ENCODE results near the gene ADCK2. TPM values are rescaled to one million over a fixed set of nuclear protein-coding genes. Genes with fewer than 3 reads are reported as not detected.

The ADCK2 gene
- total and polyA plus RNA-seq, 4 donors: 3.2 to 15.4 (median 11.1) TPM

DNA sequence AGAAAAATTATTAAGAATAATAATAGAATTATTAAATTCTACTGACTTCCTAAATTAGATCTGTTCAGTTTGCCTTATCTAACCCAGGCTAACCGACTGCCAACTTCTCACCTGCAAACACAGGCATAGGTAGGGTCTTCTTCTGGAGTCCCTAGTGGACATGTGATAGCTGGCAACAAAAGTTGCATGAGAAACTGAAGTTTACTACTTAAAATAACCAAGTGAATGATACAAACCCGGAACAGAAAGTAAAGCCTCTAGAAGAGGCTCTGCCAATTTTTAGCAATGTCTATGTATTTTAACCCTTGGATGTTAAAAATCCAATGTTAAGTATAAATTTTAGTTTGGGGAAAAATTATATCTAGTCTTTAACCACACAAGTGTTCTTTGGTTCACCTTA lies 61.4 kb downstream of the ADCK2 start (continued):
- TF ChIP-seq HNF4A (conservative IDR thresholded peaks at IDR 0.05) (no peak), YY1 (IDR thresholded peaks at IDR 0.05) (no peak), EGR1 (IDR thresholded peaks at IDR 0.05; ENCODE audit: low read depth in 2 of 2) (no peak), SP1 (IDR thresholded peaks at IDR 0.05) (no peak), NR2F2 (IDR thresholded peaks at IDR 0.05) (no peak), GABPA (IDR thresholded peaks at IDR 0.05 in 1 of 2, conservative IDR thresholded peaks at IDR 0.05 in 1 of 2) (no peak)
- TF ChIP-seq, protein P1, sequence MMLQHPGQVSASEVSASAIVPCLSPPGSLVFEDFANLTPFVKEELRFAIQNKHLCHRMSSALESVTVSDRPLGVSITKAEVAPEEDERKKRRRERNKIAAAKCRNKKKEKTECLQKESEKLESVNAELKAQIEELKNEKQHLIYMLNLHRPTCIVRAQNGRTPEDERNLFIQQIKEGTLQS (IDR thresholded peaks at IDR 0.05): no peak

DNA sequence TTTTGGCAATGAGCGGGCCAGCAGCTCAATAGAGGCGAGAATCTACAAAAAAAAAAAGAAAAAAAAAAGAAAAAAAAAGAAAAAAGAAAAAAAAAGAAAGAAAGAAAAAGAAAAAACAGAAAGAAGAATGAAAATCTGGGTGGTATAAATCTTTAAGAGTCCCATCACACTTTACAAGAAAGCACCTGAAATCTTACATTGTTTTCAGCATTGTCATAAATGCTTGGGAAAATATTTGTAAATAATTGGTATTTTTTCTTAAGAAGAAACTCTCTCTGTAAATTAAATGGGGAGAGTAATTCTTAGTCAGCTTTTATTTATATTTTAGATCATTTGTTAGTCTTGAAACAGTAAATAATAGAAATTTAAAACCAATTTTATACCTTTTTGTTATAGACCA lies 62.0 kb downstream of the ADCK2 start:
- Histone ChIP-seq H3K4me3 (ENCODE audit: low read depth in 1 of 3, low read length in 3 of 3) (no peak overlapping the region), H3K9ac (ENCODE audit: low read depth in 1 of 2, low read length in 2 of 2) (no peak overlapping the region), H3K4me1 (ENCODE audit: control insufficient read depth in 4 of 4, insufficient read depth in 4 of 4, low read length in 3 of 4) (no peaks in the 10 kb centered on the region), H3K9me3 (ENCODE audit: control insufficient read depth in 4 of 4, low read length in 3 of 4) (no peaks in the 10 kb centered on the region), H3K36me3 (ENCODE audit: control insufficient read depth in 4 of 4, insufficient read depth in 3 of 4, low read depth in 1 of 4, low read length in 3 of 4) (peaks cover 2 to 15% (median 5%) of the 10 kb centered on the region in 4 donors), H3K27me3 (ENCODE audit: control insufficient read depth in 4 of 4, insufficient read depth in 4 of 4, low read length in 3 of 4) (no peaks in the 10 kb centered on the region), H3K27ac (ENCODE audit: low read depth in 1 of 2, low read length in 2 of 2) (no peak overlapping the region)
- TF ChIP-seq FOXA1 (IDR thresholded peaks at IDR 0.05): no peak
- TF ChIP-seq, protein P2, sequence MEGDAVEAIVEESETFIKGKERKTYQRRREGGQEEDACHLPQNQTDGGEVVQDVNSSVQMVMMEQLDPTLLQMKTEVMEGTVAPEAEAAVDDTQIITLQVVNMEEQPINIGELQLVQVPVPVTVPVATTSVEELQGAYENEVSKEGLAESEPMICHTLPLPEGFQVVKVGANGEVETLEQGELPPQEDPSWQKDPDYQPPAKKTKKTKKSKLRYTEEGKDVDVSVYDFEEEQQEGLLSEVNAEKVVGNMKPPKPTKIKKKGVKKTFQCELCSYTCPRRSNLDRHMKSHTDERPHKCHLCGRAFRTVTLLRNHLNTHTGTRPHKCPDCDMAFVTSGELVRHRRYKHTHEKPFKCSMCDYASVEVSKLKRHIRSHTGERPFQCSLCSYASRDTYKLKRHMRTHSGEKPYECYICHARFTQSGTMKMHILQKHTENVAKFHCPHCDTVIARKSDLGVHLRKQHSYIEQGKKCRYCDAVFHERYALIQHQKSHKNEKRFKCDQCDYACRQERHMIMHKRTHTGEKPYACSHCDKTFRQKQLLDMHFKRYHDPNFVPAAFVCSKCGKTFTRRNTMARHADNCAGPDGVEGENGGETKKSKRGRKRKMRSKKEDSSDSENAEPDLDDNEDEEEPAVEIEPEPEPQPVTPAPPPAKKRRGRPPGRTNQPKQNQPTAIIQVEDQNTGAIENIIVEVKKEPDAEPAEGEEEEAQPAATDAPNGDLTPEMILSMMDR (IDR thresholded peaks at IDR 0.05; ENCODE audit: low read depth, low read length, missing input control): no peak
- TF ChIP-seq, protein P3, sequence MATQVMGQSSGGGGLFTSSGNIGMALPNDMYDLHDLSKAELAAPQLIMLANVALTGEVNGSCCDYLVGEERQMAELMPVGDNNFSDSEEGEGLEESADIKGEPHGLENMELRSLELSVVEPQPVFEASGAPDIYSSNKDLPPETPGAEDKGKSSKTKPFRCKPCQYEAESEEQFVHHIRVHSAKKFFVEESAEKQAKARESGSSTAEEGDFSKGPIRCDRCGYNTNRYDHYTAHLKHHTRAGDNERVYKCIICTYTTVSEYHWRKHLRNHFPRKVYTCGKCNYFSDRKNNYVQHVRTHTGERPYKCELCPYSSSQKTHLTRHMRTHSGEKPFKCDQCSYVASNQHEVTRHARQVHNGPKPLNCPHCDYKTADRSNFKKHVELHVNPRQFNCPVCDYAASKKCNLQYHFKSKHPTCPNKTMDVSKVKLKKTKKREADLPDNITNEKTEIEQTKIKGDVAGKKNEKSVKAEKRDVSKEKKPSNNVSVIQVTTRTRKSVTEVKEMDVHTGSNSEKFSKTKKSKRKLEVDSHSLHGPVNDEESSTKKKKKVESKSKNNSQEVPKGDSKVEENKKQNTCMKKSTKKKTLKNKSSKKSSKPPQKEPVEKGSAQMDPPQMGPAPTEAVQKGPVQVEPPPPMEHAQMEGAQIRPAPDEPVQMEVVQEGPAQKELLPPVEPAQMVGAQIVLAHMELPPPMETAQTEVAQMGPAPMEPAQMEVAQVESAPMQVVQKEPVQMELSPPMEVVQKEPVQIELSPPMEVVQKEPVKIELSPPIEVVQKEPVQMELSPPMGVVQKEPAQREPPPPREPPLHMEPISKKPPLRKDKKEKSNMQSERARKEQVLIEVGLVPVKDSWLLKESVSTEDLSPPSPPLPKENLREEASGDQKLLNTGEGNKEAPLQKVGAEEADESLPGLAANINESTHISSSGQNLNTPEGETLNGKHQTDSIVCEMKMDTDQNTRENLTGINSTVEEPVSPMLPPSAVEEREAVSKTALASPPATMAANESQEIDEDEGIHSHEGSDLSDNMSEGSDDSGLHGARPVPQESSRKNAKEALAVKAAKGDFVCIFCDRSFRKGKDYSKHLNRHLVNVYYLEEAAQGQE (IDR thresholded peaks at IDR 0.05): no peak
- TF ChIP-seq, protein P4, sequence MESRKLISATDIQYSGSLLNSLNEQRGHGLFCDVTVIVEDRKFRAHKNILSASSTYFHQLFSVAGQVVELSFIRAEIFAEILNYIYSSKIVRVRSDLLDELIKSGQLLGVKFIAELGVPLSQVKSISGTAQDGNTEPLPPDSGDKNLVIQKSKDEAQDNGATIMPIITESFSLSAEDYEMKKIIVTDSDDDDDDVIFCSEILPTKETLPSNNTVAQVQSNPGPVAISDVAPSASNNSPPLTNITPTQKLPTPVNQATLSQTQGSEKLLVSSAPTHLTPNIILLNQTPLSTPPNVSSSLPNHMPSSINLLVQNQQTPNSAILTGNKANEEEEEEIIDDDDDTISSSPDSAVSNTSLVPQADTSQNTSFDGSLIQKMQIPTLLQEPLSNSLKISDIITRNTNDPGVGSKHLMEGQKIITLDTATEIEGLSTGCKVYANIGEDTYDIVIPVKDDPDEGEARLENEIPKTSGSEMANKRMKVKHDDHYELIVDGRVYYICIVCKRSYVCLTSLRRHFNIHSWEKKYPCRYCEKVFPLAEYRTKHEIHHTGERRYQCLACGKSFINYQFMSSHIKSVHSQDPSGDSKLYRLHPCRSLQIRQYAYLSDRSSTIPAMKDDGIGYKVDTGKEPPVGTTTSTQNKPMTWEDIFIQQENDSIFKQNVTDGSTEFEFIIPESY (IDR thresholded peaks at IDR 0.05): no peak
- TF ChIP-seq GABPA (IDR thresholded peaks at IDR 0.05 in 1 of 2, conservative IDR thresholded peaks at IDR 0.05 in 1 of 2): no peak
- TF ChIP-seq RXRA (IDR thresholded peaks at IDR 0.05): no peak
- no peak for TF ChIP-seq SP1 (IDR thresholded peaks at IDR 0.05)
- TF ChIP-seq, protein P5, sequence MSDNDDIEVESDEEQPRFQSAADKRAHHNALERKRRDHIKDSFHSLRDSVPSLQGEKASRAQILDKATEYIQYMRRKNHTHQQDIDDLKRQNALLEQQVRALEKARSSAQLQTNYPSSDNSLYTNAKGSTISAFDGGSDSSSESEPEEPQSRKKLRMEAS (IDR thresholded peaks at IDR 0.05): no peak
- no peak for TF ChIP-seq EGR1 (IDR thresholded peaks at IDR 0.05; ENCODE audit: low read depth in 2 of 2)
- 97% methylated on average over 2 of the region's 2 CpGs for WGBS
- no peak for DNase-seq (ENCODE audit: low spot score)

All from liver (tissue), 9 donors.